Vagina (tissue), 2 donors: ENCODE results near the gene TMEM9. TPM values are rescaled to one million over a fixed set of nuclear protein-coding genes. Genes with fewer than 3 reads are reported as not detected.

Experiments
- DNase-seq, 2 donors: peaks; one replicate each; pipeline ENCODE4 v3.0.0-alpha.2; 2017; ENCODE audit errors: extremely low spot score in 2 of 2
- H3K27ac ChIP-seq: fragments of 200-600 bp; sonication (generic); one replicate; pipeline ENCODE4 v1.5.1; 2019
- H3K27me3 ChIP-seq: fragments of 200-600 bp; sonication (generic); one replicate; pipeline ENCODE4 v1.5.1; 2019
- H3K36me3 ChIP-seq, 2 donors: fragments of 200-600 bp; sonication (generic); one replicate each; pipeline ENCODE4 v1.5.1; 2017 to 2019
- H3K4me1 ChIP-seq: fragments of 200-600 bp; sonication (generic); one replicate; pipeline ENCODE4 v1.5.1; 2019
- H3K4me3 ChIP-seq, 2 donors: fragments of 200-600 bp; sonication (generic); 1 replicate in 1 of 2; 2 replicates in 1 of 2; pipeline ENCODE4 v1.5.1; 2016 to 2019
- H3K9me3 ChIP-seq: fragments of 200-600 bp; sonication (generic); one replicate; pipeline ENCODE4 v1.5.1; 2019
- POLR2A ChIP-seq, 2 donors: fragments of 450-650 bp; IDR thresholded peaks; one replicate each; pipeline ENCODE4 v1.6.1; 2017; ENCODE audit warnings: antibody characterized with exemption in 2 of 2, mild to moderate bottlenecking in 2 of 2, moderate library complexity in 2 of 2
- POLR2AphosphoS5 ChIP-seq, 2 donors: sonication (generic); formaldehyde crosslinking; IDR thresholded peaks; one replicate each; pipeline ENCODE4 v1.9.0; 2017; ENCODE audit warnings: antibody characterized with exemption in 2 of 2, mild to moderate bottlenecking in 2 of 2, low read depth in 1 of 2; ENCODE audit not compliant: insufficient read depth in 1 of 2
- intact Hi-C: fragments of 100-400 bp; cut with DNase I; formaldehyde crosslinking; loops from one replicate; pipeline ENCODE4 v1.15.1; 2023
- total RNA-seq: library from RNA; depleted of rRNA; stranded (reverse); fragments of >200 nt; gene quantifications from one replicate; pipeline ENCODE4 v1.2.3, GENCODE V29; 2016
- TF ChIP-seq, protein P1 (sequence below), 3 experiments: fragments of 450-650 bp in 2 of 3; fragments of 200-600 bp in 1 of 3; sonication (generic) in 1 of 3; IDR thresholded peaks; one replicate each; pipeline ENCODE4 v1.5.1; 2017 to 2019; ENCODE audit warnings: antibody characterized with exemption in 3 of 3, mild to moderate bottlenecking in 2 of 3, moderate library complexity in 2 of 3

TMEM9 gene
- 58.7 TPM for total RNA-seq

DNA sequence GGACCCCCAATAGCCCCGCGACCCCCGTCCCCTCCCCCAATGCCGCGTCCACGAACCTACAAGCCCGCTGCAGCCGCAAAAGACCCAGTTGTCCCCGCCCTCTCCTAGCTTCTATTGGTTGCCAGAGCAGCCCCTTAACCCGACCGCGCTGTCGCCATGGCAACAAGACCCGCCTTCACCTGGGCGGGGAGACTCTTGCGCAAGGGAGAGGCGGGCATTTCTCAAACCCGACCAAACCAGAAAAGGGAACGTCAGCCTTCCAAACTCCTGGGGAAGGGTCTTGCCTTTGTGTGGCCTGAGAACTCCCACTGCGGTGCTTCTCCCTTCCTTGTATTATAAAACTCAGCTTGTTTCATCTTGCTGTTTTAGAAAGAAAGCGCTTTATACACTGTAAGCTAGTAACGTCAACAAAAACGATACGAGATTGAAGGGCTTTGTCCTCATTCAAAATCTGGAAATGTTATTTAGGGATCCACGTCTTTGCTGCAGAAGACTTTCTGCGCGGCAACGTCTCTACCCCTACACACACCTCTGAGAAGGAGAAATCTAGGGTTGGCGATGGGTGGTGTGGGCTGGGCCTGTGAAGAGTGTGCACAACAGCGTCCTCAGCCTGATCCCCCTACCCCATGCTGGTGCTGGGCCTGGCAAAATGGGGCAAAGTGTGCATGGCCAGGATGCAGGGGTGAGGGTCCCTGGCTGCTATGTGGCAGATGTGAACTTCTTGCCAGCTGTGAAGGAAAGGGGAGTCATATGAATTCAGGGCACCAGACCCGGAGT lies at the start of gene TMEM9:
TMEM9 (minus strand) TSS at position 86 of the 777 bp plus-strand sequence. CDS start 551 bp downstream, outside the sequence.
- TF ChIP-seq, protein P1, sequence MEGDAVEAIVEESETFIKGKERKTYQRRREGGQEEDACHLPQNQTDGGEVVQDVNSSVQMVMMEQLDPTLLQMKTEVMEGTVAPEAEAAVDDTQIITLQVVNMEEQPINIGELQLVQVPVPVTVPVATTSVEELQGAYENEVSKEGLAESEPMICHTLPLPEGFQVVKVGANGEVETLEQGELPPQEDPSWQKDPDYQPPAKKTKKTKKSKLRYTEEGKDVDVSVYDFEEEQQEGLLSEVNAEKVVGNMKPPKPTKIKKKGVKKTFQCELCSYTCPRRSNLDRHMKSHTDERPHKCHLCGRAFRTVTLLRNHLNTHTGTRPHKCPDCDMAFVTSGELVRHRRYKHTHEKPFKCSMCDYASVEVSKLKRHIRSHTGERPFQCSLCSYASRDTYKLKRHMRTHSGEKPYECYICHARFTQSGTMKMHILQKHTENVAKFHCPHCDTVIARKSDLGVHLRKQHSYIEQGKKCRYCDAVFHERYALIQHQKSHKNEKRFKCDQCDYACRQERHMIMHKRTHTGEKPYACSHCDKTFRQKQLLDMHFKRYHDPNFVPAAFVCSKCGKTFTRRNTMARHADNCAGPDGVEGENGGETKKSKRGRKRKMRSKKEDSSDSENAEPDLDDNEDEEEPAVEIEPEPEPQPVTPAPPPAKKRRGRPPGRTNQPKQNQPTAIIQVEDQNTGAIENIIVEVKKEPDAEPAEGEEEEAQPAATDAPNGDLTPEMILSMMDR (IDR thresholded peaks at IDR 0.05): no peak
- TF ChIP-seq POLR2AphosphoS5 (IDR thresholded peaks at IDR 0.05; ENCODE audit: insufficient read depth in 1 of 2, low read depth in 1 of 2): peak; percentile 78 to 79
- peak in 1 of 2 donors; percentile 48 for TF ChIP-seq POLR2A (IDR thresholded peaks at IDR 0.05)
- peak in 1 of 2 donors; percentile 98 for DNase-seq
- Histone ChIP-seq H3K9me3 (no peaks in the 10 kb centered on the region), H3K36me3 (peaks cover 0 to 10% of the 10 kb centered on the region in 2 donors), H3K27ac (peak within 1 kb of the TSS; percentile 71), H3K4me3 (peak within 1 kb of the TSS; percentile 88 to 93), H3K27me3 (no peaks in the 10 kb centered on the region), H3K4me1 (peaks cover 20% of the 10 kb centered on the region)
- intact Hi-C loops: no loop called here

DNA sequence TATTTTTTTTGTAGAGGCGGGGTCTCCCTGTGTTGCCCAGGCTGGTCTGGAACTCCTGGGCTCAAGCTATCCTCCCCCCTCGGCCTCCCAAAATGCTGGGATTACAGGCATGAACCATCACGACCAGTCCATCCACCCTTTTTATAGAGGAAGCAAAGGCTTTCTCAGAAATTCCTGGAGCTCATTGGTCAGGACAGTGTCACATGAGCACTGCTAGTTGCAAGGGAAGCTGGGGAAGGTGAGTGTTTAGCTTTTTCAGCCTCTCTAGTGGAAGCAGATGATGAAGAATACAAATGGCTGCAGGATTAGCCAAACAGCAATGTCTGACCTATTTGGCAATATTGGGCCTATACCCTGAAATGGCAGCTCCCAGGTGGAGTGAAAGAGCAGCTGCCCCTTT lies 44.3 kb upstream of the TMEM9 start:
- Histone ChIP-seq H3K9me3 (no peaks in the 10 kb centered on the region), H3K4me3 (no peak overlapping the region), H3K27ac (no peak overlapping the region), H3K4me1 (no peaks in the 10 kb centered on the region), H3K27me3 (no peaks in the 10 kb centered on the region), H3K36me3 (no peaks in the 10 kb centered on the region)
- no peak for DNase-seq
- intact Hi-C loops: no loop called here
- TF ChIP-seq, protein P1 (IDR thresholded peaks at IDR 0.05): no peak
- TF ChIP-seq POLR2AphosphoS5 (IDR thresholded peaks at IDR 0.05; ENCODE audit: insufficient read depth in 1 of 2, low read depth in 1 of 2) (no peak), POLR2A (IDR thresholded peaks at IDR 0.05) (no peak)

DNA sequence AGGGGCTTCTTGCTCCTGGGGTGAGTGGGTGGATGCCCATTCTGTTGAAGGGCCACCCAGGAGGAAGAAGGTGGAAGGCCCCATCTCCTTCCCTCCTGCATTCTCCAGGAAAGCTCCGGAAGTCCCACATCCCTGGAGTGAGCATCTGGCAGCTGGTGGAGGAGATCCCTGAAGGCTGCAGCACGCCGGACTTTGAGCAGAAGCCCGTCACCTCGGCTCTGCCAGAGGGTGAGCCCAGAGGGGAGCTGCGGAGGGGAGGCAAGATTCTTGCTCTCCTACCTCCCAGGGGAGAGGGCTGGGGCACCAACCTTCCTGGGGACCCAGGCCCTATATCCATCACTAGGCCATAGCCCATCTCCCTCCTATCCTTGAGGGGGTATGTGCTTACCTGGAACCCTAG lies 39.8 kb upstream of the TMEM9 start:
- H3K4me1 ChIP-seq: peaks cover 6% of the 10 kb centered on the region
- H3K36me3 ChIP-seq: no peaks in the 10 kb centered on the region
- no peak for TF ChIP-seq POLR2AphosphoS5 (IDR thresholded peaks at IDR 0.05; ENCODE audit: insufficient read depth in 1 of 2, low read depth in 1 of 2)
- TF ChIP-seq, protein P1 (IDR thresholded peaks at IDR 0.05): no peak
- no peak for TF ChIP-seq POLR2A (IDR thresholded peaks at IDR 0.05)
- no peak overlapping the region for H3K27ac ChIP-seq
- H3K4me3 ChIP-seq: no peak overlapping the region
- intact Hi-C loops: no loop called here
- H3K9me3 ChIP-seq: no peaks in the 10 kb centered on the region
- H3K27me3 ChIP-seq: no peaks in the 10 kb centered on the region
- no peak for DNase-seq

DNA sequence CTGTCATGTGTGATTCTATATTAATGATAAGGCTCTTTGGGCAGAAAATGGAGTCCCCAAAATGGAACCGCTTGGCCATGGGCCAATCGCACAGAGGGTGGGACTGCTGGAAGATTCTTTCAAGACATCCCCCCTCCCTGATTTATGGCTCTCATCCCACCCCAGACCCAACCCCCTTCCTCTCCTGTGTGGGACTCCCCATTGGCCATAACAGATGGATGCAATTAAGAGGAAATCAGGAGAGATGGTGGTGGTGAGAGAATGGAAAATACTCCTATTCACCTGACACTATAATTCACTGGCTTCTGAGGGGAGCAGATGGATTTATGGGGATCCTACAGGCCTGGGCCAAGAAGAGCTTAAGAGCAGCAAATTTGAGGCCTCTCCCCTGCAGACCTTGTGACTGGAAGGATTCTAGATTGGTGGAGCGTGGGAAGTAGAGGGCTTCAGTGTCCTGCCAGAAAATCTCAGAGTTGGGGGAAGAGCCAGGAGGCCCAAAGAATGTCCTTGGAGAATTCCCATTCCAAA lies 38.1 kb upstream of the TMEM9 start:
- intact Hi-C loops: no loop called here
- H3K4me1 ChIP-seq: peaks cover 6% of the 10 kb centered on the region
- no peaks in the 10 kb centered on the region for H3K27me3 ChIP-seq
- H3K9me3 ChIP-seq: no peaks in the 10 kb centered on the region
- H3K4me3 ChIP-seq: no peak overlapping the region
- H3K36me3 ChIP-seq: no peaks in the 10 kb centered on the region
- peak overlapping the region; percentile 21 for H3K27ac ChIP-seq
- no peak for DNase-seq
- TF ChIP-seq, protein P1 (IDR thresholded peaks at IDR 0.05): no peak
- TF ChIP-seq POLR2AphosphoS5 (IDR thresholded peaks at IDR 0.05; ENCODE audit: insufficient read depth in 1 of 2, low read depth in 1 of 2) (peak in 1 of 2 donors; percentile 18), POLR2A (IDR thresholded peaks at IDR 0.05) (no peak)
